Neural crest cell (in vitro differentiated cells): ENCODE results near the gene OIP5. TPM values are rescaled to one million over a fixed set of nuclear protein-coding genes. Genes with fewer than 3 reads are reported as not detected.

Experiments
- DNase-seq: peaks from one replicate; pipeline ENCODE4 v3.0.0; 2021; ENCODE audit warnings: low read depth, mixed read lengths, low spot score
- H3K27ac Mint-ChIP-seq: one replicate; pipeline ENCODE4 v1.8.0; 2021; ENCODE audit warnings: mild to moderate bottlenecking, mixed read lengths; ENCODE audit not compliant: unreplicated experiment
- H3K27me3 Mint-ChIP-seq: 2 replicates; pipeline ENCODE4 v1.8.0; 2021; ENCODE audit warnings: low read depth, mild to moderate bottlenecking, mixed read lengths
- H3K36me3 Mint-ChIP-seq: 2 replicates; pipeline ENCODE4 v1.8.0; 2021; ENCODE audit warnings: low read depth, mild to moderate bottlenecking, mixed read lengths
- H3K4me1 Mint-ChIP-seq: 2 replicates; pipeline ENCODE4 v1.8.0; 2021; ENCODE audit warnings: mixed read lengths
- H3K4me3 Mint-ChIP-seq: one replicate; pipeline ENCODE4 v1.8.0; 2021; ENCODE audit warnings: mild to moderate bottlenecking, mixed read lengths
- H3K9me3 Mint-ChIP-seq: 2 replicates; pipeline ENCODE4 v1.8.0; 2021; ENCODE audit warnings: mixed read lengths
- long read RNA-seq: library from polyadenylated mRNA; unstranded; transcript quantifications from one replicate; pipeline ENCODE4 v2.0.0, GENCODE V29; 2020
- total RNA-seq: library from RNA; stranded (reverse); gene quantifications from 2 replicates; pipeline ENCODE4 v1.2.1, GENCODE V29; 2021
- TF ChIP-seq, protein P1 (sequence below): fragments of 200-600 bp; sonication (generic); conservative IDR thresholded peaks from 2 replicates; pipeline ENCODE4 v1.5.0; 2021; ENCODE audit warnings: antibody characterized with exemption, mild to moderate bottlenecking

OIP5 gene
- 25.2 and 26.9 TPM in 2 replicates for total RNA-seq
- long read RNA-seq, transcript OIP5-201 (5 exons, 1,236 nt): major isoform, 69 of 84 reads
- long read RNA-seq, partial matches to known transcripts: 6 of 84 reads
- long read RNA-seq, other reads (novel, unspliced or antisense): 5 of 84 reads

DNA sequence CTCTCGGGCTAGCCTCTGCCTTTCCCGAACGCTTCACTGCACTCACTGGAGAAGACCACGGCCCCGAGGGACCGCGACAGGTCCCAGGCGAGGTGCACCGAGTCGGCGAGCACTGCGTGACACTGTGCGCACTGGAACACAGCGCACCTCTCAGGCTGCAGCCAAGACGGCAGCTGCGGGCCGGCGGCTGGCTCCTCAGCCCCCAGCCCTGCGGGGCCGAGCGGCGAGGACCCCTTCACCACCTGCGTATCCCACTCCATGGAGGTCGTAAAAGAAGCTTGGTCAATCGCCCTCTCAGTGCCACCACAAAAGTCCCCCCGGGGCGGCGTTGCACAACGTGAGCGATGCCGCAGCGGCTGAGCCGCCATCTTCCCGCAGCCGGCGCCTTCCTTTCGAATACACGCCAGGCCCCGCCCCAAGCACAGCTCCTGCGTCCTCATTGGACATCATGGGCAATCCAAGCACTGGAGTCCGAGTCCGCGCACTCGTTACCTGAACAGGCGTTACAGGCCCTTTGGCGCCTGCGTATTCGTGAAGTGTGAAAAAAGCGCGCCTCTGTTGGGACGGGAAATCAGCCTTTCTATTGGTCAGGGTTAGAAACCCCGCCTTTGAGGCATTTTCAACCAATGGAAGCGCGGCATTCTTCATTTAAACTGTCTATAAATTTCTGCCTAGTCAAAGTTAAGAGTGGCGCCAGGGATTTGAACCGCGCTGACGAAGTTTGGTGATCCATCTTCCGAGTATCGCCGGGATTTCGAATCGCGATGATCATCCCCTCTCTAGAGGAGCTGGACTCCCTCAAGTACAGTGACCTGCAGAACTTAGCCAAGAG is at the start of gene OIP5, which contains the start of gene NUSAP1:
Gene OIP5, minus strand, starts transcription at position 398 of the 832 bp plus-strand sequence. Its CDS starts 30 bp downstream, at position 368.
Gene NUSAP1, plus strand, starts transcription at position 688 of the 832 bp plus-strand sequence. Its CDS starts 77 bp downstream, at position 765.
- peak; percentile 92 for DNase-seq
- Mint-ChIP-seq H3K27ac (peak within 1 kb of the TSS; percentile 99), H3K9me3 (peaks cover 2% of the 10 kb centered on the region), H3K36me3 (peaks cover 15% of the 10 kb centered on the region), H3K4me1 (peaks cover 43% of the 10 kb centered on the region), H3K27me3 (no peaks in the 10 kb centered on the region), H3K4me3 (peak within 1 kb of the TSS; percentile 100)
- TF ChIP-seq, protein P1, sequence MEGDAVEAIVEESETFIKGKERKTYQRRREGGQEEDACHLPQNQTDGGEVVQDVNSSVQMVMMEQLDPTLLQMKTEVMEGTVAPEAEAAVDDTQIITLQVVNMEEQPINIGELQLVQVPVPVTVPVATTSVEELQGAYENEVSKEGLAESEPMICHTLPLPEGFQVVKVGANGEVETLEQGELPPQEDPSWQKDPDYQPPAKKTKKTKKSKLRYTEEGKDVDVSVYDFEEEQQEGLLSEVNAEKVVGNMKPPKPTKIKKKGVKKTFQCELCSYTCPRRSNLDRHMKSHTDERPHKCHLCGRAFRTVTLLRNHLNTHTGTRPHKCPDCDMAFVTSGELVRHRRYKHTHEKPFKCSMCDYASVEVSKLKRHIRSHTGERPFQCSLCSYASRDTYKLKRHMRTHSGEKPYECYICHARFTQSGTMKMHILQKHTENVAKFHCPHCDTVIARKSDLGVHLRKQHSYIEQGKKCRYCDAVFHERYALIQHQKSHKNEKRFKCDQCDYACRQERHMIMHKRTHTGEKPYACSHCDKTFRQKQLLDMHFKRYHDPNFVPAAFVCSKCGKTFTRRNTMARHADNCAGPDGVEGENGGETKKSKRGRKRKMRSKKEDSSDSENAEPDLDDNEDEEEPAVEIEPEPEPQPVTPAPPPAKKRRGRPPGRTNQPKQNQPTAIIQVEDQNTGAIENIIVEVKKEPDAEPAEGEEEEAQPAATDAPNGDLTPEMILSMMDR: peak; percentile 73

- H3K9me3 Mint-ChIP-seq: peaks cover 5% of the 10 kb centered on the region
- no peak overlapping the region for H3K27ac Mint-ChIP-seq
- H3K4me1 Mint-ChIP-seq: no peaks in the 10 kb centered on the region
- DNase-seq: no peak
- no peaks in the 10 kb centered on the region for H3K27me3 Mint-ChIP-seq
- TF ChIP-seq, protein P1: no peak
- H3K36me3 Mint-ChIP-seq: peaks cover 22% of the 10 kb centered on the region
- H3K4me3 Mint-ChIP-seq: no peak overlapping the region
Measured at GRCh38 chr15:41377978-41378377, 45.6 kb upstream of the OIP5 start.

GRCh38 chr15:41367418-41367817 is 35.0 kb upstream of the OIP5 start:
- H3K27me3 Mint-ChIP-seq: no peaks in the 10 kb centered on the region
- H3K4me1 Mint-ChIP-seq: no peaks in the 10 kb centered on the region
- DNase-seq: no peak
- peaks cover 13% of the 10 kb centered on the region for H3K36me3 Mint-ChIP-seq
- H3K9me3 Mint-ChIP-seq: no peaks in the 10 kb centered on the region
- TF ChIP-seq, protein P1: no peak
- no peak overlapping the region for H3K27ac Mint-ChIP-seq
- no peak overlapping the region for H3K4me3 Mint-ChIP-seq

- Mint-ChIP-seq H3K9me3 (no peaks in the 10 kb centered on the region), H3K27me3 (no peaks in the 10 kb centered on the region), H3K36me3 (peaks cover 21% of the 10 kb centered on the region), H3K4me3 (no peak overlapping the region), H3K27ac (no peak overlapping the region), H3K4me1 (no peaks in the 10 kb centered on the region)
- TF ChIP-seq, protein P1: no peak
- no peak for DNase-seq
Measured at GRCh38 chr15:41354371-41354770, 22.0 kb upstream of the OIP5 start.

GRCh38 chr15:41350057-41350717 is 17.8 kb upstream of the OIP5 start:
- Mint-ChIP-seq H3K27ac (no peak overlapping the region), H3K4me1 (no peaks in the 10 kb centered on the region), H3K36me3 (peaks cover 19% of the 10 kb centered on the region), H3K9me3 (no peaks in the 10 kb centered on the region), H3K27me3 (no peaks in the 10 kb centered on the region), H3K4me3 (no peak overlapping the region)
- DNase-seq: no peak
- TF ChIP-seq, protein P1: no peak
